Karpas-422 (cell line): ENCODE measurements around the gene MYOF. TPM values are rescaled to one million over a fixed set of nuclear protein-coding genes. Genes with fewer than 3 reads are reported as not detected.

Experiments used
- DNase-seq: peaks from one replicate; pipeline ENCODE4 v3.0.0-alpha.2; 2015
- H2AFZ ChIP-seq: fragments of 200-600 bp; sonication (generic); 2 replicates; pipeline ENCODE4 v1.6.1; 2014; ENCODE audit warnings: antibody characterized with exemption, low read length, mixed read lengths
- H3K27ac ChIP-seq: fragments of 200-600 bp; sonication (generic); 2 replicates; pipeline ENCODE4 v1.5.1; 2014; ENCODE audit warnings: mild to moderate bottlenecking, low read length, moderate library complexity
- H3K27me3 ChIP-seq: fragments of 200-600 bp; sonication (generic); 2 replicates; pipeline ENCODE4 v1.6.1; 2014; ENCODE audit warnings: low read length, mixed read lengths
- H3K36me3 ChIP-seq: fragments of 200-600 bp; sonication (generic); 2 replicates; pipeline ENCODE4 v1.6.1; 2014; ENCODE audit warnings: low read length, mixed read lengths; ENCODE audit not compliant: insufficient read depth
- H3K4me1 ChIP-seq: fragments of 200-600 bp; sonication (generic); 2 replicates; pipeline ENCODE4 v1.6.1; 2014; ENCODE audit warnings: mild to moderate bottlenecking, low read length, mixed read lengths
- H3K4me2 ChIP-seq: fragments of 200-600 bp; sonication (generic); 2 replicates; pipeline ENCODE4 v1.6.1; 2014; ENCODE audit warnings: low read length, low read depth, mild to moderate bottlenecking; ENCODE audit not compliant: poor library complexity, severe bottlenecking
- H3K4me3 ChIP-seq: fragments of 200-600 bp; sonication (generic); 2 replicates; pipeline ENCODE4 v1.5.1; 2014; ENCODE audit warnings: mild to moderate bottlenecking, antibody characterized with exemption, low read length, mixed read lengths
- H3K79me2 ChIP-seq: fragments of 200-600 bp; sonication (generic); 2 replicates; pipeline ENCODE4 v1.6.1; 2014; ENCODE audit warnings: mild to moderate bottlenecking, low read length, mixed read lengths
- H3K9ac ChIP-seq: fragments of 200-600 bp; sonication (generic); 2 replicates; pipeline ENCODE4 v1.6.0; 2014; ENCODE audit warnings: low read length
- H3K9me2 ChIP-seq: fragments of 200-600 bp; sonication (generic), shearing (Covaris generic); replicated peaks from 2 replicates; pipeline ENCODE4 v1.6.0; 2014; ENCODE audit warnings: mild to moderate bottlenecking, low read length, moderate library complexity; ENCODE audit not compliant: insufficient read depth
- H3K9me3 ChIP-seq: fragments of 300-700, 200-600 bp; sonication (generic); 2 replicates; pipeline ENCODE4 v1.6.1; 2014; ENCODE audit warnings: low read length, mixed read lengths
- H4K20me1 ChIP-seq: fragments of 200-600 bp; sonication (generic); 2 replicates; pipeline ENCODE4 v1.6.1; 2014; ENCODE audit warnings: mild to moderate bottlenecking, antibody characterized with exemption, low read length, low read depth; ENCODE audit not compliant: insufficient read depth
- total RNA-seq: library from RNA; depleted of rRNA; stranded (reverse); fragments of >200 nt; shearing (Covaris generic); gene quantifications from 2 replicates; pipeline ENCODE4 v1.2.3, GENCODE V29; 2014; ENCODE audit warnings: low replicate concordance

MYOF gene
- total RNA-seq, 1 experiment from 2014 or later = 9.2 TPM

DNA sequence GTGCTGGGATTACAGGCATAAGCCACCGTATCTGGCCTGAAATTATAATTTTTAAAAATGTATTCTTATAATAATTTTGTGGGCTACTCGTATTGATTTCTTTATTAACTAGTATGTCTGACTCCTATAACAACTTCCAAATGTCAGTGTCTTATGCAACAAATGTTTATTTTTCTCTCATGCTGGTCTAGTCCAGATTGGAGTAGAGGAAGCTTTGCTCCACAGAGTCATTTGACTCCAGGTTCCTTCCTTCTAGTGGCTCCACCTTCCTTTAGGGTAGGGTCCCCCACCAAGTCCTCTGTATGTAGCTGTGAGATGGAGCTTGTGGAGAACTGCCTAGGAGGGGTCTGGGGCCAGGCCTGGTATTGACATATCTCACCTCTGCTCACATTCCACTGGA is 22.9 kb upstream of the MYOF start:
- H3K9me3 ChIP-seq = no peaks in the 10 kb centered on the region
- no peak for DNase-seq
- peaks cover 10% of the 10 kb centered on the region for H3K4me1 ChIP-seq
- no peak overlapping the region for H3K4me3 ChIP-seq
- H3K27ac ChIP-seq = no peak overlapping the region
- no peak overlapping the region for H3K4me2 ChIP-seq
- peaks cover 20% of the 10 kb centered on the region for H3K79me2 ChIP-seq
- no peaks in the 10 kb centered on the region for H3K9me2 ChIP-seq
- no peaks in the 10 kb centered on the region for H3K27me3 ChIP-seq
- no peak overlapping the region for H2AFZ ChIP-seq
- peaks cover 6% of the 10 kb centered on the region; the same call in 1 of the 2 replicates for H3K36me3 ChIP-seq
- no peaks in the 10 kb centered on the region for H4K20me1 ChIP-seq
- H3K9ac ChIP-seq = no peak overlapping the region

DNA sequence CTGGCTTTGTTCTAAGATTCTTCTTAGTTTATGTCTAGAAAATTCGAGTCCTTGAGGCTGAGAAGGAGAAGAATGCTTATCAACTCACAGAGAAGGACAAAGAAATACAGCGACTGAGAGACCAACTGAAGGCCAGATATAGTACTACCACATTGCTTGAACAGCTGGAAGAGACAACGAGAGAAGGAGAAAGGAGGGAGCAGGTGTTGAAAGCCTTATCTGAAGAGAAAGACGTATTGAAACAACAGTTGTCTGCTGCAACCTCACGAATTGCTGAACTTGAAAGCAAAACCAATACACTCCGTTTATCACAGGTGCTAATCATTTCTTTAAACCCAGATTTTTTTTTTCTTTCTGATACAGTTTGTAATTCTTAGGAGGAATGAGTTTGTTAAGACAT is 20.9 kb upstream of the MYOF start:
- H3K4me3 ChIP-seq = no peak overlapping the region
- no peak overlapping the region for H3K9ac ChIP-seq
- H3K9me3 ChIP-seq = no peaks in the 10 kb centered on the region

DNA sequence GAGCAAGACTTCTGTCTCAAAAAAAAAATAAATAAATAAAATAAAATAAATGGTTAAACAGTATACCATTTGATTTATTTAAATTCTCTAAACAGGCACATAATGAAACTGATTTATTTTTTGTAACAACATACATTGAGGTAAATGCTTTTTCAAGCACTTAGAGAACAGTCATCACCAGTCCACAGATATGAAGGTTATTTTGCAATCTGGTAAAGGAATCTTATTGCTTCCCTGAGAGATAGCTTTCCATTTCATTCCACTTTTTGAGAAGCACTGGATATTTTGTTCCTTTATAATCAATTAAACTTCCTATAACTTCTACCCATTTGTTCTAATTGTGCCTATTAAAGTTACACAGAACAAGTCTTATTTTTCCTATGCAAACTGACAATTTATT is 19.5 kb upstream of the MYOF start:
- DNase-seq = no peak
- Histone ChIP-seq H3K4me3 (no peak overlapping the region), H3K4me2 (no peak overlapping the region), H3K9me2 (no peaks in the 10 kb centered on the region), H3K9ac (no peak overlapping the region), H3K4me1 (peaks cover 25% of the 10 kb centered on the region), H3K27ac (0 out of 2 replicates have a peak overlapping the region, but pooled peaks have one; percentile 30), H3K27me3 (no peaks in the 10 kb centered on the region), H4K20me1 (no peaks in the 10 kb centered on the region), H3K79me2 (peaks cover 53% of the 10 kb centered on the region), H2AFZ (no peak overlapping the region), H3K9me3 (no peaks in the 10 kb centered on the region), H3K36me3 (peaks cover 6% of the 10 kb centered on the region; the same call in 1 of the 2 replicates)

More for the DNA sequence above, 20.9 kb upstream of the MYOF start:
- no peak overlapping the region for H2AFZ ChIP-seq
- H3K36me3 ChIP-seq = peaks cover 6% of the 10 kb centered on the region; the same call in 1 of the 2 replicates
- no peaks in the 10 kb centered on the region for H4K20me1 ChIP-seq
- no peaks in the 10 kb centered on the region for H3K27me3 ChIP-seq
- no peaks in the 10 kb centered on the region for H3K9me2 ChIP-seq
- no peak overlapping the region for H3K4me2 ChIP-seq
- H3K27ac ChIP-seq = no peak overlapping the region
- H3K4me1 ChIP-seq = peaks cover 20% of the 10 kb centered on the region
- DNase-seq = no peak
- H3K79me2 ChIP-seq = peaks cover 40% of the 10 kb centered on the region

DNA sequence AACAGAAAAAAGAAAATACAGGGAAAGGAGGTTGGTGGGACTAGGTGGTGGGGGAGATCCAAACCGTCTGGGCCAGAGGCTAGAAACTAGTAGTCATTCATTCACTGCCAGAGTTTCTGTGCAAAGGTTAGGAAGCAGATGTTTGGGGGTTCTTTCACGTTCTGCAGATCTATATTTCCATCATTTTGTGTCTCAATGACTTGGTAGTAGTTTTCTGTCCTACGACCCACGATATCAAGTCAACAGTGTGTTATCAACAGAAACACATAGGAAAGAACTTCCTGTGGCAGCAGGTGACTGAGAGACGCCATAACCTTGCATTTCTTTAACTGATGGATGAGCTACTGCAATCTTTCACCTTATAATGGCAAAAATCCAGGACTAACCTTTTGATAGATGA is 16.0 kb upstream of the MYOF start:
- peak overlapping the region; percentile 79 for H3K4me2 ChIP-seq
- peaks cover 52% of the 10 kb centered on the region for H3K79me2 ChIP-seq
- H3K9ac ChIP-seq = peak overlapping the region; percentile 45
- 0 out of 2 replicates have a peak overlapping the region, but pooled peaks have one; percentile 14 for H2AFZ ChIP-seq
- H3K4me3 ChIP-seq = peak overlapping the region; percentile 78
- H3K36me3 ChIP-seq = peaks cover 2% of the 10 kb centered on the region; the same call in 1 of the 2 replicates
- no peaks in the 10 kb centered on the region for H3K27me3 ChIP-seq
- no peak overlapping the region for H3K27ac ChIP-seq
- DNase-seq = no peak
- H3K9me3 ChIP-seq = no peaks in the 10 kb centered on the region
- no peaks in the 10 kb centered on the region for H3K9me2 ChIP-seq
- H3K4me1 ChIP-seq = peaks cover 30% of the 10 kb centered on the region
- H4K20me1 ChIP-seq = no peaks in the 10 kb centered on the region

DNA sequence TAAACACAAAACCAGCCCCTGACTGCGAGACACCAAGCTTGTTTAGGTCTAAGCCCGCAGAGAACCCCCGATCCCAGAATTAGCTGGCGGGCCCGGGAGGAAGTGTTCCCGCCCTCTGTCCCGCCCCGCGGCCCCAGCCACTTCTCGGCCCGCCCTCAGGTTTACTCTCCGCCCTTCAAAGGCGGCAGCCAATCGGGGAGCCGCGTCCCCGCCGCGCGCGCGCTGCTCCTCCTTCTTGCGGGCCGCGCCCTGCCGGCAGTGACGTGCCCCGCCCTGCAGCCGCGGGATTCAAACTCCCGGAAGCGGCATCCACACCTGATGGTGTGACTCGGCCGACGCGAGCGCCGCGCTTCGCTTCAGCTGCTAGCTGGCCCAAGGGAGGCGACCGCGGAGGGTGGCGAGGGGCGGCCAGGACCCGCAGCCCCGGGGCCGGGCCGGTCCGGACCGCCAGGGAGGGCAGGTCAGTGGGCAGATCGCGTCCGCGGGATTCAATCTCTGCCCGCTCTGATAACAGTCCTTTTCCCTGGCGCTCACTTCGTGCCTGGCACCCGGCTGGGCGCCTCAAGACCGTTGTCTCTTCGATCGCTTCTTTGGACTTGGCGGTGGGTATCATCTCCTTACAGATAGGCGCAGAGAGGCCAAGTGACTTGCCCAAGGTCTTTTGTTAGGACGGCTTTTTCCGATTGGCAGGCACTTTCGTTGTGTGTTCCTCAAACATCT is 14.3 kb upstream of the MYOF start, which contains the start of gene CEP55:
CEP55 (plus strand) TSS at position 291 of the 720 bp plus-strand sequence. CDS start 3,440 bp downstream, outside the sequence.
- Histone ChIP-seq H3K9me2 (no peaks in the 10 kb centered on the region), H4K20me1 (no peaks in the 10 kb centered on the region), H2AFZ (peak within 1 kb of the TSS; percentile 87; the same call in 1 of the 2 replicates), H3K4me2 (peak within 1 kb of the TSS; percentile 79), H3K9ac (peak within 1 kb of the TSS; percentile 79), H3K4me3 (peak within 1 kb of the TSS; percentile 78), H3K36me3 (no peaks in the 10 kb centered on the region), H3K27me3 (no peaks in the 10 kb centered on the region), H3K9me3 (no peaks in the 10 kb centered on the region), H3K4me1 (peaks cover 25% of the 10 kb centered on the region), H3K79me2 (peaks cover 44% of the 10 kb centered on the region), H3K27ac (peak within 1 kb of the TSS; percentile 74)
- peak; percentile 94 for DNase-seq

DNA sequence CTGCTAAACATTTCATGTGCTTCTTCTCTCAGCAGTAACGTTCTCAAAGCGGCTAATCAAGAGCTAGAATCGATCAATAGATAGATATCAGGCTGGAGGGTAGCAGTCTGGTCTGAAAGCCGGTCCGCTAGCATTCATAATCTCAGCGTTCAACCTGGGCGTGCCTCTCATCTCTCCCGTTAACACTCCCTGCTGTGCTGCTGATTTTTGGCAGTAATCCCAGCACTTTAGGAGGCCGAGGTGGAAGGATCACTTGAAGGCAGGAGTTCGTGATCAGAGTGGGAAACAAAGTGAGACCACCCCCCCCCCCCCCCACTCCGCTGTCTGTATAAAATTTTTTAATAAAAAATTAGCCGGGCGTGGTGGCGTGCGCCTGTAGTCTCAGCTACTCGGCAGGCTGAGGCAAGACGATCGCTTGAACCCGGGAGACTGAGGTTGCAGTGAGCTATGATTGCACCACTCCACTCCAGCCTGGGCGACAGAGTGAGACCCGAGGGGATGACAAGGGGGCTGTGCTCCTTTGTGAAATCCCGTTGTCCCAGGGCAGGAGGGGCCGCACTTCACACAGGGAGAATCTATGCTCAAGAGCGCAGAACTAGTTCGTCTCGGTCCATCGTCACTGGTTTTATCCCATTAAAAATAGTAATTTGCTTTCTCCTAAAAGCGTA is 13.7 kb upstream of the MYOF start:
- H3K9ac ChIP-seq = peak overlapping the region; percentile 68
- no peak overlapping the region for H3K27ac ChIP-seq
- peak overlapping the region; percentile 87; the same call in 1 of the 2 replicates for H2AFZ ChIP-seq
- H3K9me2 ChIP-seq = no peaks in the 10 kb centered on the region
- DNase-seq = no peak
- H3K4me3 ChIP-seq = peak overlapping the region; percentile 78
- no peaks in the 10 kb centered on the region for H3K27me3 ChIP-seq
- peaks cover 41% of the 10 kb centered on the region for H3K79me2 ChIP-seq
- H3K9me3 ChIP-seq = no peaks in the 10 kb centered on the region
- peaks cover 20% of the 10 kb centered on the region for H3K4me1 ChIP-seq
- H3K4me2 ChIP-seq = peak overlapping the region; percentile 64
- no peaks in the 10 kb centered on the region for H4K20me1 ChIP-seq
- no peaks in the 10 kb centered on the region for H3K36me3 ChIP-seq

DNA sequence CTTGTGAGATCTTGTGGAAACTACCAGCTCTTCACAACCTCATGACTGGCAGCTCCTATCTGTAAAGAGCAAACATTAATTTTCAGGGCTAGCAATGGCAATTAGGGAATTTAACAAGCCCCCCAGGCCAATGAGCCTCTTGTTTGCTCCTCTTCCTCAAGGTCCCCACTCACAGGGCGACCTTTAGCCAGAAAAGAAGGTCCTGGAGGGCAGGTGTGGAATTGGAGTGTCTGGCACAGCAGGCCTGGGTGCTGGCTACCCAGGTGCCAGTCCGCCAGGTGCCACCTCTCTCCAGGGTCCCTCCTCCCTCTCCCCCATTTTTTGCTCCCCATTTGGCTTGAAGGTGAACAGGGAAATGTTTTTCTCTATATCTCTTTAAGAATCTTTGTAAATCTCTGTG is 12.4 kb upstream of the MYOF start:
- no peaks in the 10 kb centered on the region for H3K9me2 ChIP-seq
- DNase-seq = no peak
- peaks cover 28% of the 10 kb centered on the region for H3K79me2 ChIP-seq
- no peak overlapping the region for H3K9ac ChIP-seq
- no peaks in the 10 kb centered on the region for H3K9me3 ChIP-seq
- no peaks in the 10 kb centered on the region for H3K36me3 ChIP-seq
- H3K27me3 ChIP-seq = no peaks in the 10 kb centered on the region
- peaks cover 20% of the 10 kb centered on the region for H3K4me1 ChIP-seq
- H3K4me2 ChIP-seq = no peak overlapping the region
- no peak overlapping the region for H3K4me3 ChIP-seq
- no peak overlapping the region for H2AFZ ChIP-seq
- H4K20me1 ChIP-seq = no peaks in the 10 kb centered on the region
- H3K27ac ChIP-seq = no peak overlapping the region

DNA sequence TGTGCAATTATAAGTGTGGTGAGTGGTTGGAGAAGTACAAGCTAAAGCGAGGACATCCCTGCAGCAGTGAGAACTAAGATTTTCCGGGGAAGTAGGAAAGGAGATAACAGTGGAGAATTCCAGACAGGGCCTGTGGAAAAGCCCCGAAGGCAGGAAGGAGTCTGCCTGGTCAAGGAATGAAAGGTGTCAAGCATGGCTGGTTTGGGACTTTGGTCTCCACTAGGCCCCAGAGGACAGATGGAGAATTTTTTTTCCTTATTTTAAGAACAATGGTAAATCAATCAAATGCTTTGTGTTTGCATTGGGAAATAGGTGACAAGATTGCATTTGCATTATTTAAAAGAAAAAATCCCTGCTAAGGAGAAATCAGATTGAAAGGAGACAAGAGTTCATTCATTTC is 11.0 kb upstream of the MYOF start:
- H3K9me2 ChIP-seq = no peaks in the 10 kb centered on the region
- no peaks in the 10 kb centered on the region for H3K27me3 ChIP-seq
- no peaks in the 10 kb centered on the region for H3K9me3 ChIP-seq
- DNase-seq = no peak
- H3K4me3 ChIP-seq = no peak overlapping the region
- no peak overlapping the region for H3K27ac ChIP-seq
- H3K9ac ChIP-seq = no peak overlapping the region
- H4K20me1 ChIP-seq = no peaks in the 10 kb centered on the region
- H2AFZ ChIP-seq = no peak overlapping the region
- no peaks in the 10 kb centered on the region for H3K36me3 ChIP-seq
- H3K4me2 ChIP-seq = no peak overlapping the region
- peaks cover 15% of the 10 kb centered on the region for H3K79me2 ChIP-seq
- H3K4me1 ChIP-seq = peaks cover 10% of the 10 kb centered on the region
